WTC11 (cell line): Measurements from ENCODE around the gene COA1. TPM values are rescaled to one million over a fixed set of nuclear protein-coding genes. Genes with fewer than 3 reads are reported as not detected.

Source experiments
- ATAC-seq: fragments of 200-7000 bp; cut with Tn5 transposase; 2 replicates; pipeline ENCODE4 v1.10.0; 2021; ENCODE audit warnings: mild to moderate bottlenecking, moderate library complexity
- CTCF ChIA-PET: fragments of 300-600 bp; sonication (Branson Sonifier 250); formaldehyde crosslinking; loops from one replicate; lab custom pipeline; 2021; ENCODE audit warnings: antibody characterized with exemption; lab: Charles Lee
- POLR2A ChIA-PET: fragments of 350-600 bp; sonication (Branson Sonifier 250); formaldehyde crosslinking; loops from one replicate; lab custom pipeline; 2021; ENCODE audit warnings: antibody characterized with exemption; lab: Charles Lee
- DNase-seq: peaks from one replicate; pipeline ENCODE4 v3.0.0; 2021; ENCODE audit warnings: low spot score
- H3K27ac Mint-ChIP-seq: 2 replicates; pipeline ENCODE4 v1.8.0; 2021; ENCODE audit warnings: mixed read lengths
- H3K27me3 Mint-ChIP-seq: 2 replicates; pipeline ENCODE4 v1.8.0; 2021; ENCODE audit warnings: low read depth, mild to moderate bottlenecking, moderate library complexity, mixed read lengths
- H3K36me3 Mint-ChIP-seq: 2 replicates; pipeline ENCODE4 v1.8.0; 2021; ENCODE audit warnings: mixed read lengths
- H3K4me1 Mint-ChIP-seq: 2 replicates; pipeline ENCODE4 v1.8.0; 2022; ENCODE audit warnings: mixed read lengths
- H3K4me3 Mint-ChIP-seq: 2 replicates; pipeline ENCODE4 v1.8.0; 2021; ENCODE audit warnings: mild to moderate bottlenecking, moderate library complexity, mixed read lengths
- H3K9me3 Mint-ChIP-seq: 2 replicates; pipeline ENCODE4 v1.8.0; 2021; ENCODE audit warnings: mixed read lengths
- CBFB ChIP-seq: sonication (generic); formaldehyde crosslinking; IDR thresholded peaks from 2 replicates; pipeline ENCODE4 v1.8.1; 2022; ENCODE audit warnings: mild to moderate bottlenecking, low read depth, missing genetic modification reagents
- CREB1 ChIP-seq: sonication (generic); formaldehyde crosslinking; IDR thresholded peaks from 2 replicates; pipeline ENCODE4 v1.8.0; 2023; ENCODE audit warnings: mild to moderate bottlenecking, missing genetic modification reagents
- ESRRA ChIP-seq: sonication (generic); formaldehyde crosslinking; IDR thresholded peaks from 2 replicates; pipeline ENCODE4 v1.8.1; 2022; ENCODE audit warnings: mild to moderate bottlenecking, missing genetic modification reagents, borderline replicate concordance
- ETV6 ChIP-seq: sonication (generic); formaldehyde crosslinking; IDR thresholded peaks from 2 replicates; pipeline ENCODE4 v1.8.1; 2022; ENCODE audit warnings: mild to moderate bottlenecking, missing genetic modification reagents
- FOXP1 ChIP-seq: sonication (generic); formaldehyde crosslinking; IDR thresholded peaks from 2 replicates; pipeline ENCODE4 v1.8.0; 2022; ENCODE audit warnings: missing genetic modification reagents, mild to moderate bottlenecking, moderate library complexity, borderline replicate concordance
- GRHL2 ChIP-seq: fragments of 250-450 bp; sonication (Bioruptor Pico); IDR thresholded peaks from 2 replicates; pipeline ENCODE4 v1.8.0; 2022; ENCODE audit warnings: mild to moderate bottlenecking, moderate library complexity; ENCODE audit not compliant: insufficient replicate concordance, severe bottlenecking
- GTF2I ChIP-seq: fragments of 250-450 bp; sonication (Bioruptor Pico); conservative IDR thresholded peaks from 2 replicates; pipeline ENCODE4 v1.4.0; 2021; ENCODE audit warnings: mild to moderate bottlenecking
- KAT7 ChIP-seq: sonication (generic); formaldehyde crosslinking; IDR thresholded peaks from 2 replicates; pipeline ENCODE4 v1.8.1; 2023; ENCODE audit warnings: missing genetic modification reagents, mild to moderate bottlenecking, borderline replicate concordance
- MYBL2 ChIP-seq: sonication (generic); formaldehyde crosslinking; IDR thresholded peaks from 2 replicates; pipeline ENCODE4 v1.8.1; 2023; ENCODE audit warnings: mild to moderate bottlenecking, moderate library complexity, missing genetic modification reagents
- NR1H2 ChIP-seq: sonication (generic); formaldehyde crosslinking; IDR thresholded peaks from 2 replicates; pipeline ENCODE4 v1.9.0; 2021; ENCODE audit warnings: mild to moderate bottlenecking, moderate library complexity, missing genetic modification reagents
- NR2C2 ChIP-seq: sonication (generic); formaldehyde crosslinking; IDR thresholded peaks from 2 replicates; pipeline ENCODE4 v1.8.0; 2022; ENCODE audit warnings: mild to moderate bottlenecking, missing genetic modification reagents
- PRRX2 ChIP-seq: fragments of 250-450 bp; sonication (Bioruptor Pico); IDR thresholded peaks from 2 replicates; pipeline ENCODE4 v1.8.0; 2021; ENCODE audit warnings: mild to moderate bottlenecking
- SMAD3 ChIP-seq: sonication (generic); formaldehyde crosslinking; IDR thresholded peaks from 2 replicates; pipeline ENCODE4 v1.8.0; 2022; ENCODE audit warnings: missing genetic modification reagents, mild to moderate bottlenecking, borderline replicate concordance
- SOX15 ChIP-seq: fragments of 250-450 bp; sonication (Bioruptor Pico); IDR thresholded peaks from 2 replicates; pipeline ENCODE4 v1.9.0; 2021; ENCODE audit warnings: mild to moderate bottlenecking
- TEAD1 ChIP-seq: sonication (generic); formaldehyde crosslinking; IDR thresholded peaks from 2 replicates; pipeline ENCODE4 v1.8.0; 2022; ENCODE audit warnings: mild to moderate bottlenecking, missing genetic modification reagents
- ZNF121 ChIP-seq: sonication (generic); formaldehyde crosslinking; IDR thresholded peaks from 2 replicates; pipeline ENCODE4 v1.8.0; 2023; ENCODE audit warnings: missing genetic modification reagents
- ZNF219 ChIP-seq: sonication (generic); formaldehyde crosslinking; IDR thresholded peaks from 2 replicates; pipeline ENCODE4 v1.8.0; 2023; ENCODE audit warnings: missing genetic modification reagents, mild to moderate bottlenecking, borderline replicate concordance
- total RNA-seq: library from RNA; stranded (reverse); gene quantifications from 3 replicates; pipeline ENCODE4 v1.2.3, GENCODE V29; 2021
- TF ChIP-seq, protein P1 (sequence below): fragments of 250-450 bp; sonication (Bioruptor Pico); IDR thresholded peaks from 2 replicates; pipeline ENCODE4 v2.1.2; 2022; ENCODE audit warnings: mild to moderate bottlenecking, moderate library complexity
- TF ChIP-seq, protein P2 (sequence below): sonication (generic); formaldehyde crosslinking; IDR thresholded peaks from 2 replicates; pipeline ENCODE4 v1.8.1; 2023; ENCODE audit warnings: mild to moderate bottlenecking, missing genetic modification reagents, moderate library complexity
- TF ChIP-seq, protein P3 (sequence below): fragments of 250-450 bp; sonication (Bioruptor Pico); IDR thresholded peaks from 2 replicates; pipeline ENCODE4 v1.9.0; 2021; ENCODE audit warnings: moderate library complexity, mild to moderate bottlenecking, inconsistent platforms, borderline replicate concordance
- TF ChIP-seq, protein P4 (sequence below): sonication (generic); formaldehyde crosslinking; IDR thresholded peaks from 2 replicates; pipeline ENCODE4 v1.8.1; 2023; ENCODE audit warnings: mild to moderate bottlenecking, missing genetic modification reagents, moderate library complexity
- TF ChIP-seq, protein P5 (sequence below): sonication (generic); formaldehyde crosslinking; IDR thresholded peaks from 2 replicates; pipeline ENCODE4 v1.8.1; 2022; ENCODE audit warnings: low read depth, missing genetic modification reagents, borderline replicate concordance
- TF ChIP-seq, protein P6 (sequence below): sonication (generic); formaldehyde crosslinking; IDR thresholded peaks from 2 replicates; pipeline ENCODE4 v1.8.1; 2022; ENCODE audit warnings: missing genetic modification reagents, borderline replicate concordance
- TF ChIP-seq, protein P7 (sequence below): sonication (generic); formaldehyde crosslinking; IDR thresholded peaks from 2 replicates; pipeline ENCODE4 v1.8.0; 2022; ENCODE audit warnings: mild to moderate bottlenecking, missing genetic modification reagents
- TF ChIP-seq, protein P8 (sequence below): fragments of 250-450 bp; sonication (Bioruptor Pico); IDR thresholded peaks from 2 replicates; pipeline ENCODE4 v1.9.0; 2021; ENCODE audit warnings: mild to moderate bottlenecking

Gene COA1
- total RNA-seq, 1 experiment from 2014 or later: 132 TPM

DNA sequence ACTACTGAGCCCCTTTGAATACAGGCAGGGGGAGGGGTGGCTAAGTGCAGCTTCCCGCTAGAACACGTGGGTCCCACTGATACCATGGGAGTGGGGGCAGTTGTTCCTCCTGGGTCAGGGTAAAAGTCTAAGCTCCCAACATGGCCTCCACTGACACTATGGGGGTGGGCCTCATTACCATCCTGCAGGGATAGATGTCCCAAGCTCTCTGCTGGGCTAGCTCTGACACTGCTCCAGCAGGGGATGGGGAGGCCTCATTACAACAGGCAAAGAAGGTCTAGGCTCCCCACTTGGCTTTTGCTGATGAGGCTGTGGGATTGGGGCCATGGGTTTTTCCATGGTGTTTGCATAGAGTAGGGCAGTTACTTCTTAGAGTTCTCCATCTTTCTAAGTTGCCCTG is 94.9 kb downstream of the COA1 start (continued):
- TF ChIP-seq, protein P1, sequence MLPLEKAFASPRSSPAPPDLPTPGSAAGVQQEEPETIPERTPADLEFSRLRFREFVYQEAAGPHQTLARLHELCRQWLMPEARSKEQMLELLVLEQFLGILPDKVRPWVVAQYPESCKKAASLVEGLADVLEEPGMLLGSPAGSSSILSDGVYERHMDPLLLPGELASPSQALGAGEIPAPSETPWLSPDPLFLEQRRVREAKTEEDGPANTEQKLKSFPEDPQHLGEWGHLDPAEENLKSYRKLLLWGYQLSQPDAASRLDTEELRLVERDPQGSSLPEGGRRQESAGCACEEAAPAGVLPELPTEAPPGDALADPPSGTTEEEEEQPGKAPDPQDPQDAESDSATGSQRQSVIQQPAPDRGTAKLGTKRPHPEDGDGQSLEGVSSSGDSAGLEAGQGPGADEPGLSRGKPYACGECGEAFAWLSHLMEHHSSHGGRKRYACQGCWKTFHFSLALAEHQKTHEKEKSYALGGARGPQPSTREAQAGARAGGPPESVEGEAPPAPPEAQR (CRISPR knock-in tag): no peak
- no peak for TF ChIP-seq PRRX2 (CRISPR knock-in tag)
- no peak for TF ChIP-seq MYBL2 (CRISPR knock-in tag)

DNA sequence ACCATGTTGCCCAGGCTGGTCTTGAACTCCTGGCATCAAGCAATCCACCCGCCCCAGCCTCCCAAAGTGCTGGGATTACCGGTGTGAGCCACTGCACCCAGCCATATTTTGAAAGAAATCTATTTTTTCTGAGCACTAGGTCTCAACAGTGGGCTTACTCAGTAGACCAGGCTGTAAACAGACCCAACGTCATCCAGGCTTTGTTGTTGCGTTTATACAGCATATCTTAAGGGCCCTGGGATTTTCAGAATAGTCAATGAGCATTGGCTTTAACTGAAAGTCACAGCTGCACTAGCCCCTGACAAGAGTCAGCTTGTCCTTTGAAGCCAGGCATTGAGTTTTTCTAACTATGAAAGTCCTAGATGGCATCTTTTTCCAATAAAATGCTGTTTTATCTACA is 96.6 kb downstream of the COA1 start:
- TF ChIP-seq SOX15 (CRISPR knock-in tag): no peak
- TF ChIP-seq CREB1: no peak
- TF ChIP-seq TEAD1: no peak
- TF ChIP-seq ESRRA (CRISPR knock-in tag): no peak
- no peak for TF ChIP-seq GTF2I (CRISPR knock-in tag)
- no peak for TF ChIP-seq ZNF219
- TF ChIP-seq, protein P2, sequence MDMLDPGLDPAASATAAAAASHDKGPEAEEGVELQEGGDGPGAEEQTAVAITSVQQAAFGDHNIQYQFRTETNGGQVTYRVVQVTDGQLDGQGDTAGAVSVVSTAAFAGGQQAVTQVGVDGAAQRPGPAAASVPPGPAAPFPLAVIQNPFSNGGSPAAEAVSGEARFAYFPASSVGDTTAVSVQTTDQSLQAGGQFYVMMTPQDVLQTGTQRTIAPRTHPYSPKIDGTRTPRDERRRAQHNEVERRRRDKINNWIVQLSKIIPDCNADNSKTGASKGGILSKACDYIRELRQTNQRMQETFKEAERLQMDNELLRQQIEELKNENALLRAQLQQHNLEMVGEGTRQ (CRISPR knock-in tag): no peak
- TF ChIP-seq, protein P3, sequence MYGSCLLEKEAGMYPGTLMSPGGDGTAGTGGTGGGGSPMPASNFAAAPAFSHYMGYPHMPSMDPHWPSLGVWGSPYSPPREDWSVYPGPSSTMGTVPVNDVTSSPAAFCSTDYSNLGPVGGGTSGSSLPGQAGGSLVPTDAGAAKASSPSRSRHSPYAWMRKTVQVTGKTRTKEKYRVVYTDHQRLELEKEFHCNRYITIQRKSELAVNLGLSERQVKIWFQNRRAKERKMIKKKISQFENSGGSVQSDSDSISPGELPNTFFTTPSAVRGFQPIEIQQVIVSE: no peak
- TF ChIP-seq KAT7: no peak
- TF ChIP-seq GRHL2 (CRISPR knock-in tag): no peak
- TF ChIP-seq, protein P4, sequence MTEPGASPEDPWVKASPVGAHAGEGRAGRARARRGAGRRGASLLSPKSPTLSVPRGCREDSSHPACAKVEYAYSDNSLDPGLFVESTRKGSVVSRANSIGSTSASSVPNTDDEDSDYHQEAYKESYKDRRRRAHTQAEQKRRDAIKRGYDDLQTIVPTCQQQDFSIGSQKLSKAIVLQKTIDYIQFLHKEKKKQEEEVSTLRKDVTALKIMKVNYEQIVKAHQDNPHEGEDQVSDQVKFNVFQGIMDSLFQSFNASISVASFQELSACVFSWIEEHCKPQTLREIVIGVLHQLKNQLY (CRISPR knock-in tag): no peak
- no peak for TF ChIP-seq NR1H2 (CRISPR knock-in tag)
- no peak for TF ChIP-seq CBFB (CRISPR knock-in tag)
- TF ChIP-seq, protein P5, sequence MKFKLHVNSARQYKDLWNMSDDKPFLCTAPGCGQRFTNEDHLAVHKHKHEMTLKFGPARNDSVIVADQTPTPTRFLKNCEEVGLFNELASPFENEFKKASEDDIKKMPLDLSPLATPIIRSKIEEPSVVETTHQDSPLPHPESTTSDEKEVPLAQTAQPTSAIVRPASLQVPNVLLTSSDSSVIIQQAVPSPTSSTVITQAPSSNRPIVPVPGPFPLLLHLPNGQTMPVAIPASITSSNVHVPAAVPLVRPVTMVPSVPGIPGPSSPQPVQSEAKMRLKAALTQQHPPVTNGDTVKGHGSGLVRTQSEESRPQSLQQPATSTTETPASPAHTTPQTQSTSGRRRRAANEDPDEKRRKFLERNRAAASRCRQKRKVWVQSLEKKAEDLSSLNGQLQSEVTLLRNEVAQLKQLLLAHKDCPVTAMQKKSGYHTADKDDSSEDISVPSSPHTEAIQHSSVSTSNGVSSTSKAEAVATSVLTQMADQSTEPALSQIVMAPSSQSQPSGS: no peak
- Mint-ChIP-seq H3K27me3 (no peaks in the 10 kb centered on the region), H3K27ac (0 out of 2 replicates have a peak overlapping the region, but pooled peaks have one; percentile 23), H3K4me3 (no peak overlapping the region), H3K36me3 (peaks cover 70% of the 10 kb centered on the region), H3K9me3 (no peaks in the 10 kb centered on the region), H3K4me1 (no peaks in the 10 kb centered on the region)
- ATAC-seq (no peak), DNase-seq (no peak)
- ChIA-PET CTCF (interaction anchor here (2.2 kb wide), 1 partner anchor 50 kb away, joined by 10 read pairs; the partner anchor contains the start of gene STK17A), POLR2A (no interaction called here)

DNA sequence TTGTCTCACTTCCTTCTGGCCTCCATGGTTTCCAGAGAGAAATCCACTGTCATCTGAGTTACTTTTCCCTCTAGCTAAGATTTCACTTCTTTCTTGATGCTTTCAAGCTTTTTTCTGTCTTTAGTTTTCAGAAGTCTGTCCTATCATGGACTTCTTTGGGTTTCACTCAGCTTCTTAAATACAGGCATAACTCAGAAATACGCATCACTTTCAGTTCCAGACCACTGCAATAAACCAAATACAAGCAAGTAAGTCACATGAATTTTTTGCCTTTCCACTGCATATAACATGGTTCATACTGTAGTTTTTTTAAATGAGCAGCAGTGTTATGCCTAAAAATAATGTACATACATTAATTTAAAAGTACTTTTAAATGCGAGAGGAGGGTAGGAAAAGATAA is 97.8 kb downstream of the COA1 start:
- ATAC-seq: no peak
- Mint-ChIP-seq H3K36me3 (peaks cover 66% of the 10 kb centered on the region), H3K27ac (0 out of 2 replicates have a peak overlapping the region, but pooled peaks have one; percentile 13), H3K4me3 (no peak overlapping the region), H3K27me3 (no peaks in the 10 kb centered on the region), H3K4me1 (no peaks in the 10 kb centered on the region), H3K9me3 (no peaks in the 10 kb centered on the region)
- no peak for TF ChIP-seq ETV6
- no peak for TF ChIP-seq SMAD3 (CRISPR knock-in tag)
- TF ChIP-seq, protein P6, sequence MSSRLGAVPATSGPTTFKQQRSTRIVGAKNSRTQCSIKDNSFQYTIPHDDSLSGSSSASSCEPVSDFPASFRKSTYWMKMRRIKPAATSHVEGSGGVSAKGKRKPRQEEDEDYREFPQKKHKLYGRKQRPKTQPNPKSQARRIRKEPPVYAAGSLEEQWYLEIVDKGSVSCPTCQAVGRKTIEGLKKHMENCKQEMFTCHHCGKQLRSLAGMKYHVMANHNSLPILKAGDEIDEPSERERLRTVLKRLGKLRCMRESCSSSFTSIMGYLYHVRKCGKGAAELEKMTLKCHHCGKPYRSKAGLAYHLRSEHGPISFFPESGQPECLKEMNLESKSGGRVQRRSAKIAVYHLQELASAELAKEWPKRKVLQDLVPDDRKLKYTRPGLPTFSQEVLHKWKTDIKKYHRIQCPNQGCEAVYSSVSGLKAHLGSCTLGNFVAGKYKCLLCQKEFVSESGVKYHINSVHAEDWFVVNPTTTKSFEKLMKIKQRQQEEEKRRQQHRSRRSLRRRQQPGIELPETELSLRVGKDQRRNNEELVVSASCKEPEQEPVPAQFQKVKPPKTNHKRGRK (CRISPR knock-in tag): no peak
- TF ChIP-seq, protein P7, sequence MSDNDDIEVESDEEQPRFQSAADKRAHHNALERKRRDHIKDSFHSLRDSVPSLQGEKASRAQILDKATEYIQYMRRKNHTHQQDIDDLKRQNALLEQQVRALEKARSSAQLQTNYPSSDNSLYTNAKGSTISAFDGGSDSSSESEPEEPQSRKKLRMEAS (CRISPR knock-in tag): no peak
- no peak for TF ChIP-seq NR2C2
- TF ChIP-seq ZNF121 (CRISPR knock-in tag): no peak
- TF ChIP-seq, protein P8, sequence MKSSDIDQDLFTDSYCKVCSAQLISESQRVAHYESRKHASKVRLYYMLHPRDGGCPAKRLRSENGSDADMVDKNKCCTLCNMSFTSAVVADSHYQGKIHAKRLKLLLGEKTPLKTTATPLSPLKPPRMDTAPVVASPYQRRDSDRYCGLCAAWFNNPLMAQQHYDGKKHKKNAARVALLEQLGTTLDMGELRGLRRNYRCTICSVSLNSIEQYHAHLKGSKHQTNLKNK (CRISPR knock-in tag): no peak
- TF ChIP-seq, protein P3: no peak
- TF ChIP-seq FOXP1 (CRISPR knock-in tag): no peak
- POLR2A ChIA-PET: no interaction called here
- CTCF ChIA-PET: no interaction called here
- DNase-seq: no peak
